Uterus (tissue), 4 donors: ENCODE results near the gene ABI3BP. TPM values are rescaled to one million over a fixed set of nuclear protein-coding genes. Genes with fewer than 3 reads are reported as not detected.
"Not testable (repeated sequence)": the region's sequence is repeated elsewhere in the genome, so short reads cannot be mapped to it uniquely, and the experiment has no call there.

Source experiments
- DNase-seq, 2 donors: peaks; one replicate each; pipeline ENCODE4 v3.0.0-alpha.2; 2019 to 2020
- H3K27ac ChIP-seq, 2 donors: fragments of 200-600 bp; sonication (generic); 1 replicate in 1 of 2; 2 replicates in 1 of 2; pipeline ENCODE4 v1.5.1; 2016 to 2018
- H3K27me3 ChIP-seq, 2 donors: fragments of 200-600 bp; sonication (generic); one replicate each; pipeline ENCODE4 v1.5.1; 2018 to 2019; ENCODE audit warnings: control low read depth in 1 of 2
- H3K36me3 ChIP-seq, 2 donors: fragments of 200-600 bp; sonication (generic); one replicate each; pipeline ENCODE4 v1.5.1; 2019; ENCODE audit warnings: control low read depth in 1 of 2
- H3K4me1 ChIP-seq, 2 donors: fragments of 200-600 bp; sonication (generic); one replicate each; pipeline ENCODE4 v1.5.1; 2018 to 2019; ENCODE audit warnings: control low read depth in 1 of 2
- H3K4me3 ChIP-seq, 2 donors: fragments of 200-600 bp; sonication (generic); 1 replicate in 1 of 2; 2 replicates in 1 of 2; pipeline ENCODE4 v1.5.1; 2018 to 2019; ENCODE audit warnings: mild to moderate bottlenecking in 1 of 2
- H3K9me3 ChIP-seq, 2 donors: fragments of 200-600 bp; sonication (generic); one replicate each; pipeline ENCODE4 v1.5.1; 2019; ENCODE audit warnings: control low read depth in 1 of 2
- POLR2A ChIP-seq, 2 donors: fragments of 450-650 bp; IDR thresholded peaks; one replicate each; pipeline ENCODE4 v1.6.1; 2016; ENCODE audit warnings: antibody characterized with exemption in 2 of 2, mild to moderate bottlenecking in 1 of 2, moderate library complexity in 1 of 2
- intact Hi-C: fragments of 100-400 bp; cut with DNase I; formaldehyde crosslinking; loops from one replicate; pipeline ENCODE4 v1.15.1; 2023; ENCODE audit warnings: low total_unique reads
- total RNA-seq, 4 donors: library from RNA; depleted of rRNA in 3 of 4; stranded (reverse); fragments of >200 nt in 3 of 4; gene quantifications; one replicate each; pipeline versions ENCODE4 v1.1.0 to v1.2.4, GENCODE V29; 2014 to 2023
- TF ChIP-seq, protein P1 (sequence below), 4 experiments: fragments of 200-600 bp in 2 of 4; fragments of 450-650 bp in 2 of 4; sonication (generic) in 2 of 4; IDR thresholded peaks; one replicate each; pipeline ENCODE4 v1.5.1; 2016 to 2019; ENCODE audit warnings: antibody characterized with exemption in 4 of 4, mild to moderate bottlenecking in 2 of 4, moderate library complexity in 1 of 4
- donor health status: DM: yes; HTN: yes; CAD: no.

ABI3BP gene
- total RNA-seq, 4 donors from 2014 or later = 38.8 to 156 (median 89.2) TPM

DNA sequence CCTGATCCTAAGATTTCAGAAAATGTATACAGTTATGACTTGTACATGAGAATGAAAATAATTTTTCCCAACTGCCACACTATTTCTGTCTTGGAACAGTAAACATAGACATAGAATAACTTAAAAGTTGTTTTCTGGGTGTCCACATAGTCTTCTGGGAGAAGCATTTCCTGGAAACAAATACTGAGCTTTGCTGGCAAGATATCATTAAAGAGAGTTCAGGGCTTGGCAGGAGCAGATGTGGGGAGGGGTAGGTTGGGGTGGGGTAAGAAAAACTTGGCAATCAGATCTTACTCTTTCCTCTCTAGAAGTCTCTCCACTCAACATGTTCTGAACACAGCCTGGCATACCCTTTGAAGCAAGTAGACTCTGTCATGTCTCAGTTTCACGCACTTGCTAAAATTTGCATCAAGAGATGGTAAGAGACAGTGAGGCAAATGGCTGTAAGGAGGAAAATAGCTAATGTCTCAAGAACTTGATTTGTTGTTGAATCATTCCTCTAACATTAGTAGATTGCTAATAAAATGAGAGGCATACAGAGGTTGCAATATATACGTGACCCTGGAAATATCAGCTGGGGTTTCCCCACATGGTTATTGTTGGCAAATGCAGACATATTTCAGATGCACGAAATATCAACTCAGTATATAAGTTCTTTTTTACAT is 27.3 kb upstream of the ABI3BP start:
- H3K9me3 ChIP-seq = no peaks in the 10 kb centered on the region
- H3K27ac ChIP-seq = no peak overlapping the region
- no peak for DNase-seq
- no peaks in the 10 kb centered on the region for H3K4me1 ChIP-seq
- no peak overlapping the region for H3K4me3 ChIP-seq
- intact Hi-C loops = no loop called here
- no peaks in the 10 kb centered on the region for H3K27me3 ChIP-seq
- no peak for TF ChIP-seq POLR2A (IDR thresholded peaks at IDR 0.05)
- TF ChIP-seq, protein P1, sequence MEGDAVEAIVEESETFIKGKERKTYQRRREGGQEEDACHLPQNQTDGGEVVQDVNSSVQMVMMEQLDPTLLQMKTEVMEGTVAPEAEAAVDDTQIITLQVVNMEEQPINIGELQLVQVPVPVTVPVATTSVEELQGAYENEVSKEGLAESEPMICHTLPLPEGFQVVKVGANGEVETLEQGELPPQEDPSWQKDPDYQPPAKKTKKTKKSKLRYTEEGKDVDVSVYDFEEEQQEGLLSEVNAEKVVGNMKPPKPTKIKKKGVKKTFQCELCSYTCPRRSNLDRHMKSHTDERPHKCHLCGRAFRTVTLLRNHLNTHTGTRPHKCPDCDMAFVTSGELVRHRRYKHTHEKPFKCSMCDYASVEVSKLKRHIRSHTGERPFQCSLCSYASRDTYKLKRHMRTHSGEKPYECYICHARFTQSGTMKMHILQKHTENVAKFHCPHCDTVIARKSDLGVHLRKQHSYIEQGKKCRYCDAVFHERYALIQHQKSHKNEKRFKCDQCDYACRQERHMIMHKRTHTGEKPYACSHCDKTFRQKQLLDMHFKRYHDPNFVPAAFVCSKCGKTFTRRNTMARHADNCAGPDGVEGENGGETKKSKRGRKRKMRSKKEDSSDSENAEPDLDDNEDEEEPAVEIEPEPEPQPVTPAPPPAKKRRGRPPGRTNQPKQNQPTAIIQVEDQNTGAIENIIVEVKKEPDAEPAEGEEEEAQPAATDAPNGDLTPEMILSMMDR (IDR thresholded peaks at IDR 0.05) = no peak
- no peaks in the 10 kb centered on the region for H3K36me3 ChIP-seq

DNA sequence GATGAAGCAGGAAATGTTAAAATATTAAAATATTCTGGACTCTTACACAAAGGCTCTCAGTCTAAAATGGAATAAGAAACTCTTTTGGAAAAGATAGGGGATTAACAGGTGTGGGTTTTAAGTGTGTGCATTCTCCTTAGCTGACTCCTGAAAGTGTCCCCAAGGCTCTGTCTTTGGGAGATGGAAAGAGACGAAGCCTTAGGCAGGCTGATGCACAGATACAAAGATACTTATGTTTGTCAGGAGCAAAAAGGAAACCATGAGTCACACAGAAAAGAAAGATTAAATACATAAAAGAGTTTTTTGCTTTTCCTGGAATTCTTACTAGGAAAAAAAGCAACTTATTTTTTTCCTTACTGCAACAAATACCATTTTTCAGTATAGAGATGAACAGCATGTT is 23.8 kb upstream of the ABI3BP start:
- Histone ChIP-seq H3K27me3 (no peaks in the 10 kb centered on the region), H3K27ac (peak overlapping the region; percentile 43 to 66), H3K36me3 (no peaks in the 10 kb centered on the region), H3K4me3 (no peak overlapping the region), H3K9me3 (no peaks in the 10 kb centered on the region), H3K4me1 (no peaks in the 10 kb centered on the region)
- no peak for DNase-seq
- intact Hi-C loops = no loop called here
- no peak for TF ChIP-seq POLR2A (IDR thresholded peaks at IDR 0.05)
- TF ChIP-seq, protein P1 (IDR thresholded peaks at IDR 0.05) = no peak

DNA sequence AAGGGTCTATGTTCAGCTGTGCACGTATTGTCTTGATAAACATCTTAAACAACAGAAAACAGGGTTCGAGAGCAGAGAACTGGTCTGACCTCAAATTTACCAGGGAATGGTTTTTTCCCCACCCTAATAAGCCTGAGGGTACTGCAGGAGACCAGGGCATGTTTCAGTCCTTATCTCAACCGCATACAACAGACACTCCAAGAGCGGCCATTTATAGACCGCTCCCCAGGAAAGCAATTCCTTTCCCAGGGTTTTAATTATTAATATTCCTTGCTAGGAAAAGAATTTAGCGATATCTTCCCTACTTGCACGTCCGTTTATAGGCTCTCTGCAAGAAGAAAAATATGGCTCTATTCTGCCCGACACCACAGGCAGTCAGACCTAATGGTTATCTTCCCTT is 19.1 kb upstream of the ABI3BP start:
- H3K36me3 ChIP-seq, intact Hi-C loops, H3K27me3 ChIP-seq, H3K4me1 ChIP-seq, H3K4me3 ChIP-seq, H3K27ac ChIP-seq, H3K9me3 ChIP-seq, DNase-seq: not testable (repeated sequence)

DNA sequence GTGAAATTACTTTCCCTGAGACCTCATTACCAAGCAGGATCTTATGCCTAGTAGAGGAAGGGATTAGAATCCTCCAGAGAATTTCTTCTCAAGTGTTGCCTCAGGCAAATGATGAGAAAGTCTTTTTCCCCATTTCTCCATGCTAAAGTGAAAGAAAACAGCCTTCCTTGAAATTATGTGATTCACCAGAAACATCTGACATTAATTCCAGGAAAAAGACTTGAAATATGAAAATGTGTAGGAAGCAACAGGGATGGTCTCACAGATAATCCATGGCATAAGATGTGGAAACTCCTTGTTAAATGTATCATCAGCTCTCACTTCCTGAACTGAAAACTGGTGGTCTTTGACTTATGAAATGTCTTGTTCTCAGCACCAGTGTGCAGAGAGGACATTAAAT is 17.9 kb upstream of the ABI3BP start:
- DNase-seq = no peak
- no peak overlapping the region for H3K4me3 ChIP-seq
- H3K9me3 ChIP-seq = no peaks in the 10 kb centered on the region
- no peaks in the 10 kb centered on the region for H3K36me3 ChIP-seq
- TF ChIP-seq, protein P1 (IDR thresholded peaks at IDR 0.05) = no peak
- no peak for TF ChIP-seq POLR2A (IDR thresholded peaks at IDR 0.05)
- no peaks in the 10 kb centered on the region for H3K4me1 ChIP-seq
- intact Hi-C loops = no loop called here
- H3K27ac ChIP-seq = no peak overlapping the region
- no peaks in the 10 kb centered on the region for H3K27me3 ChIP-seq

DNA sequence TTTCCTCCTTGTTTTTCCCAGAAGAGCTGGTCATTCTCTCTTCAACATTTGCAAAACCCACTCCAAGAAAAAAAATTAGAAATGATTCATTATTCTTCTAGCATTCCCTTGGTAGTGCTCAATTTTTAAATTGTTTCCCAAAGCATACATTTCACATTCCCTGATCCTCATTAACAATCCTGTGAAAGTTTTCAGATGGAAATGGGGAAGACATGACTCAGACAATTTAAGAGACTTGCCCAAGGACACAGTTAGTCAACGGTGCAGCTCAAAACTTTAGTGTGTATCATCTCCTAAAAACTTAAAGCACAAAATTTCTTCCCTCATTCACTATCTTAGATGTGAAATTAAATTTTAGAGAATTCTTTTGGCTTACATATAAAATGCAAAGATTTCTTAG is 17.1 kb upstream of the ABI3BP start:
- H3K27me3 ChIP-seq = no peaks in the 10 kb centered on the region
- H3K4me1 ChIP-seq = no peaks in the 10 kb centered on the region
- H3K36me3 ChIP-seq = no peaks in the 10 kb centered on the region
- H3K27ac ChIP-seq = no peak overlapping the region
- TF ChIP-seq POLR2A (IDR thresholded peaks at IDR 0.05) = no peak
- TF ChIP-seq, protein P1 (IDR thresholded peaks at IDR 0.05) = no peak
- intact Hi-C loops = no loop called here
- H3K9me3 ChIP-seq = no peaks in the 10 kb centered on the region
- no peak overlapping the region for H3K4me3 ChIP-seq
- no peak for DNase-seq

DNA sequence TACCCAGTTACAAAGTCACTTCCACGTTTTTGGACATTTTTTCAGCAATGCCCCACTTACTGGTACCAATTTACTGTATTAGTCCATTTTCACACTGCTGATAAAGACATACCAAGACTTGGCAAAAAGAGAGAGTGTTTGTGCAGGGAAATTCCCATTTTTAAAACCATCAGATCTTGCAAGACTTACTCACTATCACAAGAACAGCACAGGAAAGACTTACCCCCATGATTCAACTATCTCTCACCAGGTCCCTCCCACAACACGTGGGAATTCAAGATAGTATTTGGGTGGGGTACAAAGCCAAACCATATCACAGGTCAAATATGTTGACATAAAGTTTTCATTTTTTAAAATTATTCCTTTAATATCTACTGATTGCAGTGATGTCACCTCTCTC is 16.2 kb upstream of the ABI3BP start:
- H3K9me3 ChIP-seq = no peaks in the 10 kb centered on the region
- H3K27me3 ChIP-seq = no peaks in the 10 kb centered on the region
- no peaks in the 10 kb centered on the region for H3K36me3 ChIP-seq
- TF ChIP-seq POLR2A (IDR thresholded peaks at IDR 0.05) = no peak
- TF ChIP-seq, protein P1 (IDR thresholded peaks at IDR 0.05) = no peak
- intact Hi-C loops = no loop called here
- H3K4me3 ChIP-seq = no peak overlapping the region
- no peak for DNase-seq
- H3K27ac ChIP-seq = no peak overlapping the region
- H3K4me1 ChIP-seq = no peaks in the 10 kb centered on the region
